SK-N-SH (cell line): ENCODE measurements around the gene XRRA1. TPM values are rescaled to one million over a fixed set of nuclear protein-coding genes. Genes with fewer than 3 reads are reported as not detected.
"Not testable (repeated sequence)": the region's sequence is repeated elsewhere in the genome, so short reads cannot be mapped to it uniquely, and the experiment has no call there.

ENCODE experiments used
- CTCF ChIA-PET: fragments of 300-600, 350-600 bp; formaldehyde crosslinking; extraction: SDS; loops from one replicate; lab custom pipeline; 2021; lab: Yijun Ruan, JAX
- POLR2A ChIA-PET: fragments of 350-600 bp; sonication (Branson Sonifier 250); formaldehyde crosslinking; extraction: SDS; loops from one replicate; lab custom pipeline; 2020; ENCODE audit warnings: antibody characterized with exemption, inconsistent platforms; lab: Yijun Ruan, JAX
- DNase-seq: peaks from one replicate; pipeline ENCODE4 v3.0.0; 2012
- H2AFZ ChIP-seq: fragments of 200-600 bp; sonication (generic); 2 replicates; pipeline ENCODE4 v1.8.1; 2016; ENCODE audit warnings: antibody characterized with exemption, mild to moderate bottlenecking, low read depth
- H3F3A ChIP-seq: fragments of 200-600 bp; sonication (generic); replicated peaks from 2 replicates; pipeline ENCODE3; 2016; ENCODE audit warnings: antibody characterized with exemption, mild to moderate bottlenecking; ENCODE audit not compliant: insufficient read depth
- H3K27ac ChIP-seq, 2 experiments: fragments of 200-500 bp in 1 of 2; fragments of 200-600 bp in 1 of 2; sonication (Bioruptor generic) in 1 of 2; sonication (generic), shearing (Covaris generic) in 1 of 2; 2 replicates each; pipeline versions ENCODE4 v1.5.1 to v1.6.1; 2014 to 2016; ENCODE audit warnings: low read depth in 2 of 2, inconsistent platforms in 1 of 2, low read length in 1 of 2, mild to moderate bottlenecking in 1 of 2, mixed read lengths in 1 of 2
- H3K27me3 ChIP-seq: fragments of 200-600 bp; sonication (generic), shearing (Covaris generic); 2 replicates; pipeline ENCODE4 v1.6.1; 2016; ENCODE audit warnings: mixed run types; ENCODE audit not compliant: insufficient read depth
- H3K36me3 ChIP-seq, 2 experiments: fragments of 200-500 bp in 1 of 2; fragments of 200-600 bp in 1 of 2; sonication (Bioruptor generic) in 1 of 2; sonication (generic) in 1 of 2; replicated peaks in 1 of 2; 2 replicates each; pipeline versions ENCODE3 to v1.5.1; 2014 to 2016; ENCODE audit warnings: low read length in 1 of 2, mild to moderate bottlenecking in 1 of 2; ENCODE audit not compliant: insufficient read depth in 2 of 2, control insufficient read depth in 1 of 2
- H3K4me1 ChIP-seq, 2 experiments: fragments of 200-500 bp in 1 of 2; fragments of 200-600 bp in 1 of 2; sonication (Bioruptor generic) in 1 of 2; sonication (generic), shearing (Covaris generic) in 1 of 2; 2 replicates each; pipeline versions ENCODE4 v1.5.1 to v1.6.1; 2014 to 2016; ENCODE audit warnings: low read depth in 1 of 2, low read length in 1 of 2, mixed run types in 1 of 2; ENCODE audit not compliant: insufficient read depth in 2 of 2, control insufficient read depth in 1 of 2
- H3K4me2 ChIP-seq: fragments of 200-600 bp; sonication (generic), shearing (Covaris generic); 2 replicates; pipeline ENCODE4 v1.6.1; 2017; ENCODE audit warnings: mixed run types
- H3K4me3 ChIP-seq, 2 experiments: fragments of 200-500 bp in 1 of 2; fragments of 200-600 bp in 1 of 2; sonication (Bioruptor generic) in 1 of 2; sonication (generic), shearing (Covaris generic) in 1 of 2; 2 replicates each; pipeline versions ENCODE4 v1.5.1 to v1.8.1; 2014 to 2016; ENCODE audit warnings: low read depth in 2 of 2, inconsistent platforms in 1 of 2, low read length in 1 of 2, mild to moderate bottlenecking in 1 of 2, mixed read lengths in 1 of 2, moderate library complexity in 1 of 2
- H3K79me2 ChIP-seq: fragments of 200-600 bp; sonication (generic); 2 replicates; pipeline ENCODE4 v1.8.1; 2017; ENCODE audit warnings: mild to moderate bottlenecking; ENCODE audit not compliant: insufficient read depth
- H3K9ac ChIP-seq: fragments of 200-600 bp; sonication (generic); 2 replicates; pipeline ENCODE4 v1.6.1; 2017; ENCODE audit warnings: mixed run types
- H3K9me2 ChIP-seq: fragments of 200-600 bp; sonication (generic); 2 replicates; pipeline ENCODE4 v1.6.1; 2017; ENCODE audit warnings: mixed run types
- H3K9me3 ChIP-seq: fragments of 200-600 bp; sonication (generic); 2 replicates; pipeline ENCODE4 v1.6.1; 2017; ENCODE audit warnings: mixed run types, mild to moderate bottlenecking, moderate library complexity
- H4K20me1 ChIP-seq: fragments of 200-600 bp; sonication (generic); 2 replicates; pipeline ENCODE4 v1.6.1; 2017; ENCODE audit warnings: mild to moderate bottlenecking, mixed run types; ENCODE audit not compliant: insufficient read depth
- CHD2 ChIP-seq: fragments of 150-350 bp; IDR thresholded peaks from 2 replicates; pipeline ENCODE4 v1.6.1; 2018; ENCODE audit warnings: low read length; ENCODE audit not compliant: partially characterized antibody
- CTCF ChIP-seq: fragments of 200-600 bp; sonication (generic); IDR thresholded peaks from 2 replicates; pipeline ENCODE4 v1.6.1; 2017; ENCODE audit warnings: antibody characterized with exemption, mild to moderate bottlenecking, moderate library complexity
- FOSL2 ChIP-seq: IDR thresholded peaks from 2 replicates; pipeline ENCODE4 v1.4.0; 2012; ENCODE audit warnings: low read depth, mild to moderate bottlenecking, moderate library complexity, borderline replicate concordance
- FOXJ3 ChIP-seq: sonication (generic); formaldehyde crosslinking; IDR thresholded peaks from 2 replicates; pipeline ENCODE4 v1.5.1; 2020; ENCODE audit warnings: mild to moderate bottlenecking, missing genetic modification reagents
- FOXM1 ChIP-seq: IDR thresholded peaks from 2 replicates; pipeline ENCODE4 v1.4.0; 2012; ENCODE audit warnings: low read depth, mild to moderate bottlenecking
- GABPA ChIP-seq: IDR thresholded peaks from 2 replicates; pipeline ENCODE4 v1.4.0; 2012; ENCODE audit warnings: low read depth, mild to moderate bottlenecking
- GATA2 ChIP-seq: sonication (generic); formaldehyde crosslinking; IDR thresholded peaks from 2 replicates; pipeline ENCODE4 v1.5.0; 2020; ENCODE audit warnings: mild to moderate bottlenecking, missing genetic modification reagents
- PBX3 ChIP-seq: IDR thresholded peaks from 2 replicates; pipeline ENCODE4; 2012
- POLR2AphosphoS5 ChIP-seq: IDR thresholded peaks from 2 replicates; pipeline ENCODE4 v1.6.1; 2012; ENCODE audit warnings: low read depth, low read length
- RFX5 ChIP-seq: IDR thresholded peaks from 2 replicates; pipeline ENCODE4 v1.6.1; 2012; ENCODE audit warnings: mild to moderate bottlenecking, improper control_type of control experiment, low read length
- SMC3 ChIP-seq: IDR thresholded peaks from 2 replicates; pipeline ENCODE4 v1.6.1; 2012; ENCODE audit warnings: low read depth, low read length, improper control_type of control experiment
- YY1 ChIP-seq: IDR thresholded peaks from 2 replicates; pipeline ENCODE4 v1.4.0; 2012; ENCODE audit warnings: low read depth, mild to moderate bottlenecking
- ZBTB33 ChIP-seq: IDR thresholded peaks from 2 replicates; pipeline ENCODE4 v1.4.0; 2012; ENCODE audit warnings: low read depth, borderline replicate concordance
- WGBS: methylation state at CpG from one replicate; pipeline ENCODE4 v1.1.6; 2017; ENCODE audit warnings: low lambda C conversion rate; 5-methylcytosine and 5-hydroxymethylcytosine counted together
- polyA plus RNA-seq, 3 experiments: library from polyadenylated mRNA; depleted of rRNA; stranded (reverse); fragments of >200 nt; gene quantifications; 2 replicates each; pipeline ENCODE4 v1.2.3, GENCODE V29; 2012

Gene XRRA1
- polyA plus RNA-seq, 1 of the 3 experiments (the other 2 are of a cell fraction): 12.9 TPM

- peaks cover 7 to 54% of the 10 kb centered on the region in 2 experiments for H3K36me3 ChIP-seq
- no peak for DNase-seq
- H3K4me3 ChIP-seq: no peak overlapping the region
- peaks cover 54% of the 10 kb centered on the region for H3K79me2 ChIP-seq
- H2AFZ ChIP-seq: no peak overlapping the region
- no peak overlapping the region for H3K9ac ChIP-seq
- peaks cover 13% of the 10 kb centered on the region for H3K9me3 ChIP-seq
- no peak overlapping the region for H3K27ac ChIP-seq
- no peaks in the 10 kb centered on the region for H3K27me3 ChIP-seq
- 92% methylated on average over 4 of the region's 5 CpGs for WGBS
- ChIA-PET POLR2A (no interaction called here), CTCF (no interaction called here)
- no peak for TF ChIP-seq FOXM1
- TF ChIP-seq YY1: no peak
- no peak for TF ChIP-seq RFX5
- TF ChIP-seq ZBTB33: no peak
- H3K4me1 ChIP-seq: no peaks in the 10 kb centered on the region
- H3K9me2 ChIP-seq: no peaks in the 10 kb centered on the region
- no peaks in the 10 kb centered on the region for H4K20me1 ChIP-seq
- no peaks in the 10 kb centered on the region for H3F3A ChIP-seq
- H3K4me2 ChIP-seq: no peak overlapping the region
These were observed 52.6 kb downstream of the XRRA1 start for GRCh38 chr11:74896311-74896710.

- H4K20me1 ChIP-seq: no peaks in the 10 kb centered on the region
- 93% methylated on average over 2 of the region's 3 CpGs for WGBS
- H3K9ac ChIP-seq: no peak overlapping the region
- no peaks in the 10 kb centered on the region for H3K27me3 ChIP-seq
- H3K27ac ChIP-seq: no peak overlapping the region
- H3K9me3 ChIP-seq: peaks cover 5% of the 10 kb centered on the region
- ChIA-PET POLR2A (no interaction called here), CTCF (interaction anchor here (0.8 to 1.6 kb wide), 2 partner anchors 34 to 353 kb away, joined by 3 to 4 read pairs; no protein-coding TSS in a partner anchor)
- peaks cover 46% of the 10 kb centered on the region for H3K79me2 ChIP-seq
- no peak for DNase-seq
- H3K36me3 ChIP-seq: peaks cover 7 to 46% of the 10 kb centered on the region in 2 experiments
- TF ChIP-seq POLR2AphosphoS5 (no peak), CTCF (no peak), GABPA (no peak), FOSL2 (no peak), CHD2 (no peak), FOXJ3 (CRISPR knock-in tag) (no peak), SMC3 (no peak), PBX3 (no peak), GATA2 (no peak), RFX5 (no peak)
- H3F3A ChIP-seq: no peaks in the 10 kb centered on the region
- no peaks in the 10 kb centered on the region for H3K9me2 ChIP-seq
- no peak overlapping the region for H3K4me3 ChIP-seq
- no peak overlapping the region for H2AFZ ChIP-seq
- no peak overlapping the region for H3K4me2 ChIP-seq
- no peaks in the 10 kb centered on the region for H3K4me1 ChIP-seq
These were observed 53.4 kb downstream of the XRRA1 start for GRCh38 chr11:74895340-74896116.

- H3K4me2 ChIP-seq, H3K4me1 ChIP-seq, H3K9me3 ChIP-seq, H3K9me2 ChIP-seq, H2AFZ ChIP-seq, POLR2A ChIA-PET, H3K9ac ChIP-seq, CTCF ChIA-PET, DNase-seq, H3K27ac ChIP-seq, H3K4me3 ChIP-seq, H3K27me3 ChIP-seq, H3F3A ChIP-seq, H4K20me1 ChIP-seq: not testable (repeated sequence)
- Histone ChIP-seq H3K79me2 (peaks cover 36% of the 10 kb centered on the region; the same call in 1 of the 2 replicates), H3K36me3 (peaks cover 7 to 29% of the 10 kb centered on the region in 2 experiments)
These were observed 55.9 kb downstream of the XRRA1 start for GRCh38 chr11:74893015-74893414.
